Measurements from ENCODE around the gene KRT76.

KRT76 gene

GRCh38 chr12:52724384-52724783 is 52.8 kb downstream of the KRT76 start:
- H3K27ac ChIP-seq (ENCODE audit: low read depth, low read length), result no peak overlapping the region
- no peak overlapping the region for H3K9ac ChIP-seq (ENCODE audit: low read length)
- no peaks in the 10 kb centered on the region for H3K36me3 ChIP-seq (ENCODE audit: control insufficient read depth, insufficient read depth, low read length)
- H3K9me3 ChIP-seq (ENCODE audit: control insufficient read depth, insufficient read depth, low read depth, low read length), result no peaks in the 10 kb centered on the region
- peaks cover 32% of the 10 kb centered on the region; the same call in 1 of the 2 replicates for H3K27me3 ChIP-seq (ENCODE audit: control insufficient read depth, insufficient read depth, low read length)
- no peaks in the 10 kb centered on the region for H3K4me1 ChIP-seq (ENCODE audit: control insufficient read depth, insufficient read depth, low read length)
- no peak overlapping the region for H3K4me3 ChIP-seq (ENCODE audit: low read depth, low read length)

GRCh38 chr12:52722680-52723079 is 54.5 kb downstream of the KRT76 start:
- Histone ChIP-seq H3K4me3 (ENCODE audit: low read depth, low read length) (no peak overlapping the region), H3K27me3 (ENCODE audit: control insufficient read depth, insufficient read depth, low read length) (peaks cover 32% of the 10 kb centered on the region; the same call in 1 of the 2 replicates), H3K4me1 (ENCODE audit: control insufficient read depth, insufficient read depth, low read length) (no peaks in the 10 kb centered on the region)

GRCh38 chr12:52721838-52722470 is 55.2 kb downstream of the KRT76 start:
- Histone ChIP-seq H3K9me3 (ENCODE audit: control insufficient read depth, insufficient read depth, low read depth, low read length) (no peaks in the 10 kb centered on the region), H3K9ac (ENCODE audit: low read length) (no peak overlapping the region), H3K4me1 (ENCODE audit: control insufficient read depth, insufficient read depth, low read length) (no peaks in the 10 kb centered on the region), H3K27me3 (ENCODE audit: control insufficient read depth, insufficient read depth, low read length) (peaks cover 28% of the 10 kb centered on the region; the same call in 1 of the 2 replicates), H3K27ac (ENCODE audit: low read depth, low read length) (no peak overlapping the region), H3K36me3 (ENCODE audit: control insufficient read depth, insufficient read depth, low read length) (no peaks in the 10 kb centered on the region), H3K4me3 (ENCODE audit: low read depth, low read length) (no peak overlapping the region)

More at GRCh38 chr12:52722680-52723079, 54.5 kb downstream of the KRT76 start:
- no peaks in the 10 kb centered on the region for H3K9me3 ChIP-seq (ENCODE audit: control insufficient read depth, insufficient read depth, low read depth, low read length)
- no peak overlapping the region for H3K27ac ChIP-seq (ENCODE audit: low read depth, low read length)
- H3K9ac ChIP-seq (ENCODE audit: low read length), result no peak overlapping the region
- no peaks in the 10 kb centered on the region for H3K36me3 ChIP-seq (ENCODE audit: control insufficient read depth, insufficient read depth, low read length)

- Histone ChIP-seq H3K4me1 (ENCODE audit: control insufficient read depth, insufficient read depth, low read length) (no peaks in the 10 kb centered on the region), H3K9ac (ENCODE audit: low read length) (no peak overlapping the region), H3K9me3 (ENCODE audit: control insufficient read depth, insufficient read depth, low read depth, low read length) (no peaks in the 10 kb centered on the region), H3K36me3 (ENCODE audit: control insufficient read depth, insufficient read depth, low read length) (no peaks in the 10 kb centered on the region), H3K4me3 (ENCODE audit: low read depth, low read length) (no peak overlapping the region), H3K27me3 (ENCODE audit: control insufficient read depth, insufficient read depth, low read length) (peaks cover 30% of the 10 kb centered on the region), H3K27ac (ENCODE audit: low read depth, low read length) (no peak overlapping the region)
Measured at GRCh38 chr12:52720365-52720886, 56.7 kb downstream of the KRT76 start.
